Measurements from ENCODE around the gene MPP3. TPM values are rescaled to one million over a fixed set of nuclear protein-coding genes. Genes with fewer than 3 reads are reported as not detected.

MPP3 gene
- total and polyA plus RNA-seq, 10 of the 15 experiments (the other 5 are each of a cell fraction or from before 2014, with no cell fraction given) = not detected

DNA sequence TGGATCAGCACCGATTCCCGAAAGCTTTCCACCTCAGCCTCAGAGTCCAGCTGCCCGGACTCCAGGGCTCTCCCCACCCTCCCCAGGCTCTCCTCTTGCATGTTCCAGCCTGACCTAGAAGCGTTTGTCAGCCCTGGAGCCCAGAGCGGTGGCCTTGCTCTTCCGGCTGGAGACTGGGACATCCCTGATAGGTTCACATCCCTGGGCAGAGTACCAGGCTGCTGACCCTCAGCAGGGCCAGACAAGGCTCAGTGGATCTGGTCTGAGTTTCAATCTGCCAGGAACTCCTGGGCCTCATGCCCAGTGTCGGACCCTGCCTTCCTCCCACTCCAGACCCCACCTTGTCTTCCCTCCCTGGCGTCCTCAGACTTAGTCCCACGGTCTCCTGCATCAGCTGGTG lies 29.0 kb upstream of the MPP3 start:
- no peak for DNase-seq (ENCODE audit: low read depth, low spot score)
- RAD21 ChIA-PET (ENCODE audit: unreplicated experiment) = no interaction called here
- SMC1A ChIA-PET (ENCODE audit: uncharacterized antibody, unreplicated experiment) = no interaction called here
- H3K27ac ChIP-seq (ENCODE audit: control insufficient read depth, insufficient read depth) = no peak overlapping the region
- CTCF ChIA-PET = interaction anchor here (1.2 kb wide), 1 partner anchor 15 kb away, joined by 3 read pairs; the partner anchor contains the start of gene CD300LG
- TF ChIP-seq YY1 (IDR thresholded peaks at IDR 0.05; ENCODE audit: low read depth, low read length) (no peak), CREM (IDR thresholded peaks at IDR 0.05; ENCODE audit: low read depth) (no peak), SREBF2 (IDR thresholded peaks at IDR 0.05; ENCODE audit: low read length) (no peak), FOXK2 (IDR thresholded peaks at IDR 0.05) (no peak), MXI1 (IDR thresholded peaks at IDR 0.05; ENCODE audit: low read depth, low read length) (no peak), NFIC (IDR thresholded peaks at IDR 0.05; ENCODE audit: low read depth, low read length) (no peak), SMC3 (IDR thresholded peaks at IDR 0.05; ENCODE audit: borderline replicate concordance, low read length) (no peak)
- TF ChIP-seq, protein P1, sequence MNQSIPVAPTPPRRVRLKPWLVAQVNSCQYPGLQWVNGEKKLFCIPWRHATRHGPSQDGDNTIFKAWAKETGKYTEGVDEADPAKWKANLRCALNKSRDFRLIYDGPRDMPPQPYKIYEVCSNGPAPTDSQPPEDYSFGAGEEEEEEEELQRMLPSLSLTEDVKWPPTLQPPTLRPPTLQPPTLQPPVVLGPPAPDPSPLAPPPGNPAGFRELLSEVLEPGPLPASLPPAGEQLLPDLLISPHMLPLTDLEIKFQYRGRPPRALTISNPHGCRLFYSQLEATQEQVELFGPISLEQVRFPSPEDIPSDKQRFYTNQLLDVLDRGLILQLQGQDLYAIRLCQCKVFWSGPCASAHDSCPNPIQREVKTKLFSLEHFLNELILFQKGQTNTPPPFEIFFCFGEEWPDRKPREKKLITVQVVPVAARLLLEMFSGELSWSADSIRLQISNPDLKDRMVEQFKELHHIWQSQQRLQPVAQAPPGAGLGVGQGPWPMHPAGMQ (IDR thresholded peaks at IDR 0.05; ENCODE audit: borderline replicate concordance) = no peak
- H3K9ac ChIP-seq (ENCODE audit: control insufficient read depth, insufficient read depth, low read length) = no peak overlapping the region
- H3K27me3 ChIP-seq (replicated peaks in 1 of 2; ENCODE audit: control insufficient read depth in 2 of 2, insufficient read depth in 2 of 2, low read length in 1 of 2) = no peaks in the 10 kb centered on the region; a peak in 2 of 4 replicates
- no peak for FAIRE-seq
- H2AFZ ChIP-seq (ENCODE audit: control insufficient read depth, low read depth, low read length) = no peak overlapping the region
- no peaks in the 10 kb centered on the region for H3K79me2 ChIP-seq (ENCODE audit: control insufficient read depth, insufficient read depth, low read length)
- no peaks in the 10 kb centered on the region for H3K9me3 ChIP-seq (replicated peaks; ENCODE audit: control insufficient read depth, insufficient read depth, low read length)
- intact Hi-C loops (cut with micrococcal nuclease; ENCODE audit: unreplicated experiment) (no loop called here), in situ Hi-C loops (cut with MboI) (no loop called here)
- POLR2A ChIA-PET = no interaction called here
- H3K36me3 ChIP-seq (ENCODE audit: control insufficient read depth in 2 of 2, insufficient read depth in 2 of 2, low read length in 1 of 2) = no peaks in the 10 kb centered on the region
- no peaks in the 10 kb centered on the region for H3K4me1 ChIP-seq (ENCODE audit: control insufficient read depth, insufficient read depth, low read length)
- no peak overlapping the region for H3K4me3 ChIP-seq
- no TSS peak for BruUV-seq (replicated peaks)
- no peak for ATAC-seq
- no peak overlapping the region for H3K4me2 ChIP-seq (ENCODE audit: control insufficient read depth, insufficient read depth)
- H4K20me1 ChIP-seq (ENCODE audit: control insufficient read depth, insufficient read depth) = no peaks in the 10 kb centered on the region
- 52% methylated on average over 9 of the region's 9 CpGs for WGBS (ENCODE audit: insufficient coverage, insufficient replicate concordance, low lambda C conversion rate, missing lambda C conversion rate)

Data from GM12878 (cell line).